Measurements from ENCODE around the gene ATAD3C. TPM values are rescaled to one million over a fixed set of nuclear protein-coding genes. Genes with fewer than 3 reads are reported as not detected.
"Not testable (repeated sequence)": the region's sequence is repeated elsewhere in the genome, so short reads cannot be mapped to it uniquely, and the experiment has no call there.

ATAD3C gene
- total RNA-seq, 5 donors from 2014 or later (not counting 1 experiment from before 2014, with no cell fraction given): 0.59 to 3.1 (median 1.4) TPM

DNA sequence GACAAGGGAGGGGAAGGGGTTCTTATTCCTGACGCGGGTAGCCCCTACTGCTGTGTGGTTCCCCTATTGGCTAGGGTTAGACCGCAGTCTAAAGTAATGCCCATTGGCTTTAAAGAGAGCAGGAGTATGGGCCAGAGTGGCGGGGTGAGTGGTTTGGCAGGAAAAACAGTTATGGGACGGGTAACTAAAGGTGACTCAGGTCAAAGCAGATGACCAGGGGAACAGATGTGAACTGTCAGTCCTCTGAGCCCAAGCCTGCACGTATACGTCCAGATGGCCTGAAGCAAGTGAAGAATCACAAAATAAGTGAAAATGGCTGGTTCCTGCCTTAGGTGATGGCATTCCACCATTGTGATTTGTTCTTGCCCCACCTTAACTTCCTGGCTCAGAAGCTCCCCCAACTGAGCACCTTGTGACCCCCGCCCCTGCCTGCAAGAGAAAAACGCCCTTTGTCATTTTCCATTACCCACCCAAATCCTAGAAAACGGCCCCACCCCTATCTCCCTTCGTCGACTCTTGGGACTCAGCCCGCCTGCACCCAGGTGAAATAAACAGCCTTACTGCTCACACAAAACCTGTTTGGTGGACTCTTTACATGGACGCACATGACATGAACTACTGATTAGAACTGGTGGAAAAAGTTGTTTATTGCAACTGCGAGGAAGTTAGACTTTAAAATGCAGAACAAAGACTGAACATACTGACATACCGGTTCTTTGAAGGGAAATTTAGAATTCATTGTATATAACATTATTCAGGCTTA, 21.3 kb downstream of the ATAD3C start:
- ChIA-PET CTCF (no interaction called here), POLR2A (no interaction called here)
- Histone ChIP-seq H3K4me1 (ENCODE audit: control insufficient read depth in 1 of 2, extremely low read depth in 1 of 2, insufficient read depth in 2 of 2, low read length in 2 of 2) (peaks cover 2 to 24% of the 10 kb centered on the region in 2 experiments), H3K27me3 (replicated peaks in 1 of 2; ENCODE audit: control insufficient read depth in 2 of 2, extremely low read depth in 1 of 2, insufficient read depth in 2 of 2, low read length in 1 of 2) (no peaks in the 10 kb centered on the region), H3K27ac (ENCODE audit: low read length) (peak overlapping the region; percentile 66), H3K36me3 (ENCODE audit: control insufficient read depth in 2 of 2, extremely low read depth in 1 of 2, insufficient read depth in 1 of 2, low read length in 1 of 2) (no peaks in the 10 kb centered on the region), H3K4me3 (ENCODE audit: control insufficient read depth in 1 of 2, extremely low read depth in 1 of 2, low read length in 1 of 2) (peak overlapping the region; percentile 67 to 87), H3K9me3 (no peaks in the 10 kb centered on the region)
- Mint-ChIP-seq H3K9me3 (no peaks in the 10 kb centered on the region), H3K4me1 (peaks cover 24 to 33% (median 25%) of the 10 kb centered on the region in 3 donors), H3K27me3 (peaks cover 0 to under 1% of the 10 kb centered on the region in 2 donors), H3K27ac (peak overlapping the region; percentile 87 to 90), H3K4me3 (peak overlapping the region; percentile 83 to 90 (median 90)), H3K36me3 (no peaks in the 10 kb centered on the region)
- DNase-seq: peak in 2 of 35 experiments; percentile 8 to 14
- ATAC-seq (replicated peaks in 1 of 4): peak; percentile 4 to 24 (median 5)
- 68% methylated on average over 7 of the region's 16 CpGs for WGBS (ENCODE audit: insufficient coverage)

- ATAC-seq (replicated peaks in 1 of 4) (peak; percentile 96 to 97 (median 96)), DNase-seq (peak; percentile 66 to 94 (median 86))
- Histone ChIP-seq H3K27ac (ENCODE audit: low read length) (peak within 1 kb of the TSS; percentile 66), H3K27me3 (replicated peaks in 1 of 2; ENCODE audit: control insufficient read depth in 2 of 2, extremely low read depth in 1 of 2, insufficient read depth in 2 of 2, low read length in 1 of 2) (no peaks in the 10 kb centered on the region), H3K9me3 (no peaks in the 10 kb centered on the region), H3K4me3 (ENCODE audit: control insufficient read depth in 1 of 2, extremely low read depth in 1 of 2, low read length in 1 of 2) (peak within 1 kb of the TSS; percentile 67 to 87), H3K36me3 (ENCODE audit: control insufficient read depth in 2 of 2, extremely low read depth in 1 of 2, insufficient read depth in 1 of 2, low read length in 1 of 2) (no peaks in the 10 kb centered on the region), H3K4me1 (ENCODE audit: control insufficient read depth in 1 of 2, extremely low read depth in 1 of 2, insufficient read depth in 2 of 2, low read length in 2 of 2) (peaks cover 2 to 24% of the 10 kb centered on the region in 2 experiments)
- Mint-ChIP-seq H3K36me3 (no peaks in the 10 kb centered on the region), H3K27me3 (no peaks in the 10 kb centered on the region), H3K27ac (peak within 1 kb of the TSS; percentile 87 to 90), H3K4me3 (peak within 1 kb of the TSS; percentile 83 to 90 (median 90)), H3K4me1 (peaks cover 24 to 33% (median 25%) of the 10 kb centered on the region in 3 donors), H3K9me3 (no peaks in the 10 kb centered on the region)
- ChIA-PET CTCF (no interaction called here), POLR2A (no interaction called here)
- under 1% methylated on average over 78 of the region's 87 CpGs for WGBS (ENCODE audit: insufficient coverage)
These were observed 22.0 kb downstream of the ATAD3C start, which contains the start of gene ATAD3B for GRCh38 chr1:1471389-1472052. Gene ATAD3B, plus strand, starts transcription at chr1:1471765. Its CDS starts 120 bp downstream, at chr1:1471885.

DNA sequence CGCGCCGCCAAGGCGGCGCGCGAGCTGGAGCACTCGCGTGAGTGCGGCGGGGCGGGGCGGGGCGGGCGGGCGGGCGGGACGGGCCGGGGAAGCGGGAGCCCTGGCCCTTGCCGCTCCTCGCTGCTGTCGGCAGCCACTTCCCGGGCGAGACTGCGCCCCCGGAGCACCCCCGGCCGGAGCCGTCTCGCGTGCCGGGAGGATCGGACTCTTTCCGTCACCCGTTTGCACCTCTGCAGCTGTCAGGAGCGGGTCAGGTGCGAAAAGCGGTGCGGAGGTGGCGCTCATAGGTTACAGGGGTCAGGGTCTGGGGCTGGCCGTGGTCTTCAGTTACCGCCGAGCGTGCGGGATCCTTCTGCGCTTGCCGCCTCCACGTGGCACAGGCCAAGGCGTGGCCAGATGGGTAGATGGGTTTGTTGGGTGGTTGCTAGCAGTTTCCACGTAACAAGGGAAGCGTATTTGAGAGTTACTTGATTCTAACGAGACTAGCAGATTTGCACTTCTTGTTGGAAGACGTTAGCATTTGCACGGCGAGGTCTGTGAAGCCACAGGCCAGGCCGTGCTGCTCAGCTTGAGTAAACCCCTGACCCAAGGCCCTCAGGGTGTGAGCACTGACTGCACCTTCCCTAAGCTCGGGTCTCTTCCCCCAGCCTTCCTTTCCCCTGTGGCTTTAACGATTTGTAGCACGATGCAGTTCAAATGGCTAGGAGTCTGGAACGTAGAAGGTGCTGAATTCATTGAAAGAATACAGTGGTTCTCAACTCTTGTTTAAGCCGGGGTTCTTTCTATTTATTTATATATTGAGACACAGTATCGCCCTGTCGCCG, 22.8 kb downstream of the ATAD3C start:
- Histone ChIP-seq H3K4me3 (ENCODE audit: control insufficient read depth in 1 of 2, extremely low read depth in 1 of 2, low read length in 1 of 2) (peak overlapping the region; percentile 47 to 54), H3K4me1 (ENCODE audit: control insufficient read depth in 1 of 2, extremely low read depth in 1 of 2, insufficient read depth in 2 of 2, low read length in 2 of 2) (peaks cover 2 to 29% of the 10 kb centered on the region in 2 experiments), H3K27ac (ENCODE audit: low read length) (peak overlapping the region; percentile 20)
- H3K9me3 ChIP-seq; H3K27me3 ChIP-seq (replicated peaks in 1 of 2; ENCODE audit: control insufficient read depth in 2 of 2, extremely low read depth in 1 of 2, insufficient read depth in 2 of 2, low read length in 1 of 2); H3K36me3 ChIP-seq (ENCODE audit: control insufficient read depth in 2 of 2, extremely low read depth in 1 of 2, insufficient read depth in 1 of 2, low read length in 1 of 2); CTCF ChIA-PET; H3K36me3 Mint-ChIP-seq; H3K27me3 Mint-ChIP-seq; POLR2A ChIA-PET; H3K9me3 Mint-ChIP-seq: not testable (repeated sequence)
- DNase-seq (peak in 7 of 35 experiments; percentile 6 to 39 (median 11)), ATAC-seq (replicated peaks in 1 of 4) (peak; percentile 30 to 50 (median 41))
- H3K4me1 Mint-ChIP-seq: peaks cover 24 to 33% (median 27%) of the 10 kb centered on the region in 3 donors
- peak overlapping the region in 1 of 2 donors; percentile 34 for H3K27ac Mint-ChIP-seq
- WGBS (ENCODE audit: insufficient coverage): 8% methylated on average over 28 of the region's 65 CpGs
- peak overlapping the region; percentile 71 to 90 (median 72) for H3K4me3 Mint-ChIP-seq

- no CpG with 5 or more reads among the region's 17 CpGs for WGBS (ENCODE audit: insufficient coverage)
- POLR2A ChIA-PET; H3K9me3 ChIP-seq; H3K9me3 Mint-ChIP-seq; H3K4me3 ChIP-seq (ENCODE audit: control insufficient read depth in 1 of 2, extremely low read depth in 1 of 2, low read length in 1 of 2); DNase-seq; H3K27ac Mint-ChIP-seq; ATAC-seq (replicated peaks in 1 of 4); H3K27me3 Mint-ChIP-seq; H3K27me3 ChIP-seq (replicated peaks in 1 of 2; ENCODE audit: control insufficient read depth in 2 of 2, extremely low read depth in 1 of 2, insufficient read depth in 2 of 2, low read length in 1 of 2); H3K4me3 Mint-ChIP-seq; CTCF ChIA-PET: not testable (repeated sequence)
- Mint-ChIP-seq H3K36me3 (peaks cover 13% of the 10 kb centered on the region), H3K4me1 (peaks cover 17 to 25% (median 18%) of the 10 kb centered on the region in 3 donors)
- Histone ChIP-seq H3K36me3 (ENCODE audit: control insufficient read depth in 2 of 2, extremely low read depth in 1 of 2, insufficient read depth in 1 of 2, low read length in 1 of 2) (peaks cover 17 to 23% of the 10 kb centered on the region in 2 donors), H3K4me1 (ENCODE audit: control insufficient read depth in 1 of 2, extremely low read depth in 1 of 2, insufficient read depth in 2 of 2, low read length in 2 of 2) (peaks cover 2 to 22% of the 10 kb centered on the region in 2 experiments), H3K27ac (ENCODE audit: low read length) (peak overlapping the region; percentile 55)
These were observed 26.5 kb downstream of the ATAD3C start for GRCh38 chr1:1476011-1476410.

DNA sequence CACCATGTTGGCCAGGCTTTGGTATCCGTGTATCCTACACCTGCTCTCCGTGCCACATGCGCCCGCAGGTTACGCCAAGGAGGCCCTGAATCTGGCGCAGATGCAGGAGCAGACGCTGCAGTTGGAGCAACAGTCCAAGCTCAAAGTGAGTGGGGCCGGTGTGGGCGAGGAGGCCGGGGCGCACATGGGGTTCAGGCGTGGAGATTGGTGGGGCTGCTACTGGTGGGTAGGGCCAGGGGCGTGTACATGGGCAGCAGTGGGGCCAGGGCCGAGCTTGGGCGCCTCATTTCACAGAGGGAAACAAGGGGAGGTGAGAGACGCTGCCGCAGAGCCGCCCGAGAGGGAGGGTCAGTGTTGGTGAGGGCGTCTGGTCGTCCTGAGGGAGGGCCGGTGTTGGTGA, 27.7 kb downstream of the ATAD3C start:
- Histone ChIP-seq H3K36me3 (ENCODE audit: control insufficient read depth in 2 of 2, extremely low read depth in 1 of 2, insufficient read depth in 1 of 2, low read length in 1 of 2) (peaks cover 17 to 27% of the 10 kb centered on the region in 2 donors), H3K4me3 (ENCODE audit: control insufficient read depth in 1 of 2, extremely low read depth in 1 of 2, low read length in 1 of 2) (no peak overlapping the region), H3K4me1 (ENCODE audit: control insufficient read depth in 1 of 2, extremely low read depth in 1 of 2, insufficient read depth in 2 of 2, low read length in 2 of 2) (peaks cover 0 to 21% of the 10 kb centered on the region in 2 experiments), H3K9me3 (no peaks in the 10 kb centered on the region), H3K27me3 (replicated peaks in 1 of 2; ENCODE audit: control insufficient read depth in 2 of 2, extremely low read depth in 1 of 2, insufficient read depth in 2 of 2, low read length in 1 of 2) (no peaks in the 10 kb centered on the region), H3K27ac (ENCODE audit: low read length) (peak overlapping the region; percentile 55)
- Mint-ChIP-seq H3K4me3 (no peak overlapping the region), H3K36me3 (peaks cover 13% of the 10 kb centered on the region), H3K27ac (no peak overlapping the region), H3K4me1 (peaks cover 14 to 23% (median 16%) of the 10 kb centered on the region in 3 donors), H3K27me3 (no peaks in the 10 kb centered on the region), H3K9me3 (no peaks in the 10 kb centered on the region)
- ATAC-seq (replicated peaks in 1 of 4) (no peak), DNase-seq (no peak)
- 96% methylated on average over 14 of the region's 22 CpGs for WGBS (ENCODE audit: insufficient coverage)
- ChIA-PET POLR2A (no interaction called here), CTCF (no interaction called here)
